Activated CD4-positive, CD25-positive, alpha-beta regulatory T cell (primary cell): ENCODE measurements around the gene LNX1.

Experiments used
- DNase-seq, 4 experiments: peaks; one replicate each; lab custom pipeline; 2025; lab: John Stamatoyannopoulos, UW

Gene LNX1

DNA sequence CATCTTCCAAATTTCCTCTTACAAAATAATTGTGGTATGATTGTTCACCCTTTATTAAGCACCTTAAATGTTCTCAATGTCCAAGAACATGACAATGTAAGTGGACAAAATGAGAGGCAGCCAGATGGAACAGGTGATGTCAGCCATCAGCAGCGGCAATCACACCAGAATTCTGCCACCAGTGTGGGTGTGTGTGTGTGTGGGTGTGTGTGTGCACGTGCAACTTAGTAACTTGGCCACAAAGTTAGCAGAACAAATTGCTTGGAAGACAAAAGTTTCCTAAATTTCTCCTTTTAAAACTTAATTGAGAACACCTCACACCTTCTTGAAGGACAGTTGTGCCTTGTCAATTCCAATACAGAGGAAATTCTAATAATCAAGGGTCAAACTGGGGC is 18.7 kb downstream of the LNX1 start:
- no peak for DNase-seq

DNA sequence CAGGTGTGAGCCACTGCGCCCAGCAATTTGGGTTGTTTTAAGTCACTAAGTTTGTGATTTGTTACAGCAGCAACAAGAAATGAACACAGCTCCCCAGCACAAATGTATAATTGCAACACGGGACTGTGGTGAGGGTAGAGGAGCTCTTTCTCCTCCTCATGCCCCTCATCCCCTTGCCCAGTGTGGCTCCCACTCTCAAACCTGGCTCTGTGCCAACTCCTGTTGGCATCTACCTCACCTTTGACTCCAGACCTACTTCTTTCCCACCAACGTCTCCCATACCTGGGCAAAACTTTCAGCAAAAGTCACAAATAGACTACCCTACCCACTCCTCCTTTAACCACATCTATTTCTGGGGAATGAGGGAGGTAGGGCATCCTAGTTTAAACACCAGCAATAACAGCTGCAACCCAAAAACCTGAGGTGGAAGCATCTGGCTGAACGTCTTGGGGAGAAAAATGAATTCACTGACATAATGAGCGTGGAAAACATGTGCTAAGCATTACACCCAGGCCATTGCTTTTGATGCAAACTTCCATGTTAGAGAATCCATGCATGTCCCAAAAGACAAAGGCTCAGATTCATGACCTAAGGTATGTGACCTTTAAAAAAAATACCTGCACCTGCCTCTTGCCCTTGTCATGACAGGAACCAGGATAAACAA is 19.2 kb downstream of the LNX1 start:
- no peak for DNase-seq

DNA sequence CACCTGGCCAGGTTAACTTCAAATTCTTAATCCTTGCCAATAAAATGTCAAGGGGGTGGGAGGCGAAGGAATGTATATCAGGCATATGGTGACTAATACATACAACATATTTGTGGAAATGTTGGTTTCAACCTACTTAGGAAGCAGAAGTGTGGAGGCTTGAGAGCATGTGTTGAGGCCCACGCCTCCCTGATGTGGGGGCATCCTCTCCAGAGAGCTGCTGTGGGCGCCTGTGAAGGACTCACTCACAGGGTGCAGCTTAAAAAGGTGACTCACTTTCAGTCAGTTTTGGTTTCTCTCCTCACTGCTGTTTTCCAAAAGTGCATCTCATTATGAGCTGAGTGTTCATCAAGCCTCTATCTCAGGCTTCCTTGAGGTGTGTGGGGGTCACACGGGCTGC is 27.5 kb downstream of the LNX1 start:
- no peak for DNase-seq

DNA sequence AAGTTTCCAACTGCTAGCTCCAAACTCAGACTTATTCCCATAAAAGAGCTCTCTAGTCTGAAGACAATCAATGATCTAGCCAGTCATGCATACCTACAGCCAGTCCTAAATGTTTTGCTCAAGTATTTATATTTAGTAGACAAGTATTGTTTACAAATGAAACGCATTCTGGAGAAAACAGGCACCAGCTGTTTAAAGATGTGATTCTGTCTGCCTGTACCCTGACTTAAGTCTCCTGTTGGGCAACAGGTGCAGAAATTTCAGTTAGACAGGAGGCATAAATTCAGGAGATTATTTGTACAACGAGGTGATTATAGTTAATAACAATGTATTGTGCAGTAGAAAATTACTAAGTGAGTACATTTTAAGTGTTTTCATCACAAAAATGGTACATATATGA is 28.9 kb downstream of the LNX1 start:
- no peak for DNase-seq

DNA sequence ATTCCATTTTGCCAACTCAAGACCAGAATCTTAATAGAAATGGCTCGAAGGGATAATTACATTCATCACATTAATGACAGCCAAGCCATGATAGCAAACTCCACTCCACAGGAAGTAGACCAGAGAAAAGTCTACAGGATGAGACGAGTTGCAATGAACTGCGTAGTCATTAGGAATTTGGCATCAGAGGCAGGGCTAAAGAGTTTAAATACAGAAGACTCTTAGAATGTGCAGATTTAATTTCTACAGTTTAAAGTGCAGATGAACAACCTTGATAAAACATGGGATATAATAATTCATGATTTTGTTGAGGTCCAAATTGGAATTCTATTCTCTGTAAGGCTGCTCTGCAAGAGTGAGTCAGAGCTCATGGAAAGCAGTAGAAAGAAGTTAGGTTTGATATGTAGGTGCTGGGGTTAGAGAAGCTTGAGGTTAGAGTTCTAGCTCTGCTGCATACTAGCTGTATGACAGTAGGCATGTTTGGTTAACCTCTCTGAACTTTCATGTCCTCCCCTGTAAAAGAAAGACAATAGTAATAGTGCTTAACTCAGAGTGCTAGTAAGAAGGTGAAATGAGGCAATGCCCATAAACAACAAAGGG is 32.2 kb downstream of the LNX1 start:
- DNase-seq = no peak

DNA sequence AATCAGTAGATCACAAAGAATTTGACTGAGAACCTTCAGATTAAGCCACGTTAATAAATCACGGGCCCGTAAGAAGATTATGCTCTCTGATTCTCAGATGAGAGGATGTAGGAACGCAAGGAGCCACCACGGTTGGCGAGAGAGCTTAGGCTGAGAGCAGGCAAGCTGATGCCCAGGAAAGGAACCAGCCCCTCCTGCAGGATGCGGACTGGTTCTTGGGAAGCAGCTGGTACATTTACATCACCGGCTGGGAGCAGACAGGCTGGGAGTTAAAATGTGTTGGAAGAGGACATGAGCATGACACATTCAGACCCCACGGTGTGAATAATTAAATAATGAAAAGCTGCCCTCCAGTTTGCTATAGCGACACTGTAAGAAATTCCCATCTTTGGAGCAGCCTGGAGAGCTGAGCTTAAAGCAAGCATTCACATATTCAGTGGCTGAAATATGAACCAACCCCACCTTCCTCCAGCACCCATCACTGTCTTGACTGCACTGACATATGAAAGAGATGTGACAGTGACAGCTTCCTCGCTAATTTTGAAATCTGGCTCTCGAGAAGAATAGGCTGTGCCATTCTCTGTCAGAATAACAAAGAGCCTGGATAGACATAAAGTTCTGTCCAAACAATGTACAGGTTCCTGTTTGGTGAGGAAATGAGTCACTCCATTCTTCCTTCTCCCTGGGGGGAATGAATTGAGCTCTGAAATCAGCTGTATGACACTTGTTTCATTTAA is 33.1 kb downstream of the LNX1 start:
- DNase-seq = no peak

DNA sequence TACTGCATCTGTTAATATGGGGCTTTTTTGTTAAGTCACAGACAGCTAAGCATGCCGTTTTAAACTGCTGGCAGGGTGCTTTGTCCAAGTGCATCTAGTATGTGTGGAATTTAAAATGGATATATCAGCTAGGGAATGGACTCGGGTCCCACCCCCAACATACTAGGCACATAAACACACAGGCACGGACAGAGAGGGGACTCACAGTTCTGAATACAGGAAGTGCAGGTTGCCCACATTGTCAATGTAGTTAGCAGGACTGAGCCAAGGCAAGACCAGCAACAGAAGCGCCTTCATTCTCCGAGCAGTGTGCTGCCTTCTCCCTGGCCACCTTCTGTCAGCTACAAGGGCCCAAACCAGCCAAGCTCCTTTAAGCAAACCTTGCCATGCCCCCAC is 33.6 kb downstream of the LNX1 start:
- no peak for DNase-seq

DNA sequence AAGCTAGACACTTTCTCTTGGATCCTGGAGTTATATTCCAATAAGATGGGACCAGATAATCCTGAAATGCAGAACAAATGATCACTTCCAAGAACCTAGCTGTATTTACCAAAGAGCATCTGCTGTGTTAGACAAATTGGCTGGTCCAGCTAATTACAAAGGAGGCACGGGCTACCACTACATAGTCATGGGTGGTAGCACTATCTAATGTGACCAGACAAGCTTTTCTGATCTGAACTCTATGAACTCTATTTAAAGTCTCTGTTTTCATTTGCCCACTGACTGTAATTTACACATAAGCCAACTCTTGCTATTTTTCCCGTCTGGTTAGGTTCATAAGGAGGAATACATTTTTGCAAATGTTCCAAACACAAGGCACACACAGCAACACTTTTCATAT is 34.6 kb downstream of the LNX1 start:
- DNase-seq = no peak

DNA sequence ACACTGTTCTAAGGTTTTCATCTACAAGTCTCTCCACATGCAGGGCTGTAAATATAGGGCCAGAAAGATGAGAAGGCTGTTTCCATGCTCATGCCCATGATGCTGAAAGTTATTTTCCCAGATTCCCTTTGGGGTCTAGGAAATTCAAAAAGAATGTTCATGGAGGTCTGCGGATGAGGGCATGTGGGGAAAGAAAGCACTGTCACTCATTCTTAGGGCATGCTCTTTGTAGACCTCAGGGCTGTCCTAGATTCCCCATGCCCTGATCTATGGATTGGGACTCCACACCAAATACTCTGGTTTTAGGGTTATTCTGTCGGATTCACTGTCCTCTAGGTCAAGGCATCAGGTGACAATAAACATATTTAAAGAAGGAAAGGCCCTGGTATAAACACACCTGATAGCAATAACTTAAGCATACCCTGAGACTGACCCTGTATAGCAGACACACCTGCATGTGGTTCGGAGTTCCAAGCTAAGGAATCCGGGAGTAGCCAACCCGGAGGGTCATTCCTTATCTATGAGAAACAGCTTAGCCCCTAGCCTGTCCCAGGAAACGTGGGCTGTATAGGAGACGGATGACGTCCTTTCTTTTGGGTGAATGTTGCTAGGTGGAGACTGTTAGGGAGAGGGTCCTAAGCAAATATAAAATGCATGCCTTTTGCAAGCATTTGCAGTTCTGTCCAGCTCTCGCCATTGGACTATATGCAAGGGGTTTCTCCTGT is 37.6 kb downstream of the LNX1 start:
- DNase-seq = no peak

DNA sequence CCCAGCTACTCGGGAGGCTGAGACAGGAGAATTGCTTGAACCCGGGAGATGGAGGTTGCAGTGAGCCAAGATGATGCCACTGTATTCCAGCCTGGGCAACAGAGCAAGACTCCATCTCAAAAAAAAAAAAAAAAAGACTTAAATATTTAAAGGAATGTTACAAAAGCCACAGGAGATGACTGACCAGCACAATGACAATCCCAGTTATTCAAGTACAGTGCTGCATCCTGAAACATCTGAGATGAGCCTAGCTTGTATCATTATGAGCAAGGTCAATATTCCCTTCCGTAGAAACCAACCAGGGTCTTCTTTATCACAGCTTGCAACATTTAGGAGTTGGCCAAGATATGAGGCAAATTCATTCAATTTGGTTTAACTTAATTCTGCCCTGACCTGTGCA is 38.6 kb downstream of the LNX1 start:
- DNase-seq = no peak

DNA sequence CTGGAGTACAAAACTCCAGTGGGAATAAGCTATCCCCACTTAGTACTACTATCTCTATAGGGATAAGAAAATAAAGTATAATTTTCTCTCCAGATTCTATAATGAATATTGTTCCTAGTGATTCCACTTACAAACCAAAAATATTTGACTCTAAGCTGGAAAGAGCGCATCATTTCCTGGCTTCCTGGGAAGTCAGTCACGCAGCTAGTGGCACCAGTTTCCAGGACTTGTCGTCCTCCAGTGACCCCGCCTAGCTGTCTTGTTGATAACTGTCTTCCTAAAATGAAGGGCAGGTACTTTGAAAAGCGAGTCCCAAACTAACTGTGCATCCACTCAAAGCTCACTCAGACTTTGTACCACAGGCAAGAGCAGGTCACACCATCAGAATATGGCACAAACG is 39.3 kb downstream of the LNX1 start:
- DNase-seq = no peak

DNA sequence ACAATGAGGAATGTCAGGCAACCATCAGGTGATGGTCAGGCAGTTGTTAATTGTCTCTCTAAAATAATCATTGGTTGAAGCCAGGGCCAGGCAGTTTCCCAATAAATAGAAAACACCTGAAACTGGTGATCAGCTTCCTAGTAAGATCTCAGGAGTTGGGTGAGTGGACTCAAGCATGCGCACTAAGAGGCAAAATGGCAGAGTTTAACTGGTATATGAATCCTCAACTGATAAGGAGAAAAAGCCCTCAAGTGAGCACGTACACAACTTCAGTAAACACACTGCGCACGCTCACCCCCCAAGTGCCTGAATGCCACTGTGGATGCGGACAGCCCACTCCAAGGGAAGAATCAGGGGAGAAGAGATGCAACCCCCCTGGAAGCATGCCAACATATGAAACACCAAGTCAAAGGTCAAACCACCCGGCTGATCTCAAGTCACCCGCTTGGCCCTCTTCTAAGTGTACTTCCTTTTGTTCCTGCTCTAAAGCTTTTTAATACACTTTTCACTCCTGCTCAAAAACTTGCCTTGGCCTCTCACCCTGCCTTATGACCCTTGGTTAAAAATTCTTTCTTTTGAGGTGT is 39.9 kb downstream of the LNX1 start:
- no peak for DNase-seq

DNA sequence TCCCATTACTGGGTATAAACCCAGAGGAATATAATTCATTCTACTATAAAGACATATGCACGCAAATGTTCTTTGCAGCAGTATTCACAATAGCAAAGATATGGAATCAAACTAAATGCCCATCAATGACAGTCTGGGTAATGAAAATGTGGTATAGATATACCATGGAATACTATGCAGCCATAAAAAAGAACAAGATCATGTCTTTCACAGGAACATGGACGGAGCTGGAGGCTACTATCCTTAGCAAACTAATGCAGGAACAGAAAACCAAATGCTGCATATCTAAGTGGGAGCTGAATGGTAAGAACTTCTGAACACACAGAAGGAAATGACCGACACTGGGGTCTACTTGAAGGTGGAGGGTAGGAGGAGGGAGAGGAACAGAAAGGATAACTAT is 42.6 kb downstream of the LNX1 start:
- DNase-seq = no peak

DNA sequence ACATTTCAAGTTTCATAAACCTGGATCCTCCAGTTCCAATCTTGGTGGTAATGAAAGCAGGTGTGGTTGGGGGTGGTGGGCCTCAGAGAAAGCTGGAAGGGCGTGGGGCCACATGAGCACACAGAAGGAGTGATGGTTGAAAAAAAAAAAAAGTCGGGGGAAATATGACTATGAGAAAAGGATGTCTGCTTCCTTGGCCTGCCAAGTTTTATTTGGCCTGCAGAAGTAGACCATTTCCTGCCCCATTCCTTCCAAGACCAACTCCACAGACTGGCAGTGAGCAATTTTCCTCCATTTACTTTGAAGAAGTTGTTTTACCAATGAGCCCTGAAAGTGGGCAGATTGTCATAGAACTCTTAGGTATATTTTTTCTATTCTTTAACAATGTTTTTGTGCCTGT is 43.3 kb downstream of the LNX1 start:
- no peak for DNase-seq

DNA sequence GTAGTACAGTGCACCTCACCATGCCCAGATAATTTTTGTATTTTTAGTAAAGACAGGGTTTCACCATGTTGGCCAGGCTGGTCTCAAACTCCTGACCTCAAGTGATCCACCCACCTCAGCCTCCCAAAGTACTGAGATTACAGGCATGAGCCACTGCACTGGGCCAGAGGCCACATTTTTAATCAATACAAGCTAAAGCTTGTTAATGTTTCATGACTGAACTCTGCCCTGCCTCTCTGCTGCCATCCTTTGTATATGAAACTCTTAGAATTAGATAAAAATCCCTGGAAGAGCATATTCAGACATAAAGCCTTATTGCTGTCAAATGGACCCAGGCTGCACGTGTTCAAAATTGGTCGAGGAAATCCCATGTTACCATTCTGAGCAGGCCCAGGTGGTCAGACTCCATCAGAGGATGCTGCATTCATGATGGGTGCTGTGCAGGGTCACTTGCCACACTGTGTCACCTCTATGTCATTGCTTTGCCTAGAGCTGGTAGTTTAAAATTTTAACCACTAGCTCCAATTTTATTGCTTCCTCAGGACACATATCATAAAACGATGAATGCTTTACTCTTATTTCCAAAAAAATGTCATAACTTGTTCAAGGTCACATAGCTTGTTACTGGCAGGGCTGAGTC is 45.2 kb downstream of the LNX1 start:
- DNase-seq = no peak

DNA sequence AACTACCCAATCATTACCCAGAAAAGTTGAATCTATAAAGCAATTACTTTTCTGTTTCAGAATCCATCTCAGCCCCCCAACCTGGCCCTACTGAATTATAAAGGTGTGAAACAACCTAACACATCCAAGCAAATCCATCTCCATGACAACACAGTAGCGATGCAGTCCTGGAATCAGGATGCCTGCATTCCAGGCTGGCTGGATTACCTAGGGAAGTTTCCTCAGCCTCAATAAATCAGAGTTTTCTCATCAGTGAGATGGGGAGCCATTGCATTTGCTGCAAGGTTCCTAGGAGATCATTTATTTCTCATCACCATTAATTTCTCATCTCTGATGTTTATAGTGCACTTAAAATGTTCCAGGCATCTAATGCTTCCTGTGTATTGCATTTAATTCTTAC is 46.0 kb downstream of the LNX1 start:
- DNase-seq = no peak

DNA sequence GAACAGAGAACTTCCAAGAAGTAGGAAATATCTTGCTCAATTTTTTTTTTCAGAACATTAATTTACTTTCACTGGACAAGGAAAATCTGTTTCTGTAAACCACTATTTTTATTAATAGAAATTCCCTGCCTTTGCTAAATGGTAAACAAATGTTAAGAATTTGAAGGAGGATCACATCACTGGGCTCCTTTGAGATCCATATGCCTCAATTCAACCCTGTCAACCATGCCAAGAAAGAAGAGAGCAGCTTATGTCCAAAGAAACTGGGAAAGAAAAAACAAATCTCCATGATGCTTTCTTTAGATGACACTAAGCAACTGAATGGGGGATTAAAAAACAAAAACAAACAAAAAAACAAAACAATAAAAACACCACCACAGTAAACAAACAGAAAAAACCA is 47.7 kb downstream of the LNX1 start:
- no peak for DNase-seq

DNA sequence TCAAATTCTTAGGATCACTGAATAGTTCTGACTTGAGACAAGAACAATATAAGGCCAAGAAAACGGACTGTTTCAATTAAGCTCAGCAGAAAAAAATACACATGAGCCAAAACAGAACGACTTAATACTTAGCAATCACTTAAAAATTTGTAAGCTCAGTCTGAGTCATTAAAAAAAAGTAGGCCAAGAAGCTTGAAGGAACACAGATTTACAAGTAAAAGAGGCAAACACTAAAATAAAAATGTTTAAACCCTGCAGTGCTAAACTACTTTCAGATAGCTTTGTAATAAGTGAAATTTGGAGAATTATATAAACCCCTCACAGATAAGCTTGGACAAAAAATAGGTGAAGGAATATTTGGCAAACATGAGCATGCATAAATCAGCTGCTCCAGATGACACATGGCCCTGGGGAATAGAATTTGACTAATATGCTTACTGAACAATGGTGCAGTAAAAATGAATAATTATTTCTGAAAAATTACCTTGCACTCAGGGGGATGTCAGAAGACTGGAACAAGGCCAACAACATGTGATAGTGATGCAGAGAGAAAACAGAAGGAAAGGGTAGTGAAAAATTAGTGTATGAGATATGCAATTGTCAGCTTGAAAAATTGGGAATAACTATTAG is 49.6 kb downstream of the LNX1 start:
- DNase-seq = no peak

DNA sequence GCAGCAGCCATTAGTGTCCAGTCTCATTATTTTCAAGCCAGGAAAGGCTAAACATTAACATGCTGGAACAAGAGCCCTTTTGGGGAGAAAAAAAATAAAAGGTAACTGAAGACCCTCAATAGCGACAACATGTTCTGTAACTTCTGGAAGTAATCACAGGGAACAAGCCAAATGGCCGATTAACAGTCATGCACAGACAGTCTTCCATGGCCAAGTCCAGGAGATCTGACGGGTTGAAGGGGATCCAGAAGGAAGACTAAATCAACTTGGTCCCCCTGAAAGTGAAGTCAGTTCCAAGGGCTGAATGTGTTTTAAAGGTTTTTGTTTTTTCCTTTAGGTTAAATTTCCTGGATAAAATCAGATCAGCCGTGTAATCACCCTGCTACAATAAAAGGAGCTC is 52.5 kb downstream of the LNX1 start:
- DNase-seq = no peak

DNA sequence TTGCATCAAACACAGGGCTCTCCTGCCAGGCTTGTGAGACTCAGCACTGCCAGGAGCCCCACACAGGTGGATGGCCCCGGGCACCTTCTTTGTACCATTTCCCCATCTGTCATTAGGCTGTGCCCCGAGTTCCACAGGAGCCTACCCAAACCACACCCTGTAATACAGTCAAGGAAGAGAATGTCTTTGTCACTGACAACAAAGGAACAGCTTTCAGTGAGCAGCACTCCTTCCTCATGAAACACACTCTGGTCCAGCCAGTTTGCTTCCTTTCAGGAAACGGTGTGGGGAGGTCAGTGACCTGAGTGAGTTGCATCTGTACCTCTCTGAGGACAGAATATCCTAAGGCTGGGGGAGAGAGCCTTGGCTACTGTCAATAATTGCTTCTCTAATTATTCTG is 53.7 kb downstream of the LNX1 start:
- no peak for DNase-seq

DNA sequence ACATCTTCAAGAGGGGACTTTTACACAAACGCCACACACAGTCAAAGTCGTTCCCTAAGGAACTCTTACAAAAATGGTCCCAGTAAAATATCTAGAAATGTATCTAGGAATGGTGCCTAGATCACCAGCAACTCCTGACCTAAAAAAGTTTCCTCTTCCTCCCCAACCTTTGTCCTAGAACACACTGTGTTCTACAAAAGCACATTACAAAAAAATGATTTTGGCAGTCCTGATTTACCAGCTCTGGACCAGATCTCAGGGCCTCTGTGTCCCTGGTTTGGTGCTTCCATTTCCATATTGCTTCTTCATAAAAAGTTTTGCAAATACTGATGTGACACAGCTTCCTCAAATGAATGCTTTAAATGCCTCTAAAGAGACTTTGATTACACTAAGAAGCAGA is 55.0 kb downstream of the LNX1 start:
- no peak for DNase-seq

DNA sequence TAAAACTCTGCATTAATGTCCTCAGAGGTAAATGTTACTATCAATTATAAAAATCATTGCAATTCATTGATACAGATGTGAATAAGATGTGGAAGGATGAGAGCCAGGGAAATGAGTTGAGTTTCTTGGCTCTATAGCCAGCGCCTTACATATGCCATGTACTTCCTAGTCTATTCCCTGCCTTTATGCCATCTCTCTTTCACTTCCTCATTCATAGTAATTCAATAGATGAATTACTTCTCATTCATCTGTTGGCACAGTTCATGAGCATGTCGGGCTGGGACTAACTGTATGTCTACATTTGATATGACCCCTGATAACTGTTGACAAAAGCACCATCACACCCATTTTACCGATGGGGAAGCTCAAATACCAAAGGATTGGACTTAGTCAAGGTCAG is 55.7 kb downstream of the LNX1 start:
- DNase-seq = no peak
